GM12892 (cell line): ENCODE data around the gene RNASE13.

ENCODE experiments used
- POLR2A ChIP-seq: IDR thresholded peaks from 2 replicates; pipeline ENCODE4 v1.6.1; 2011; ENCODE audit warnings: low read depth, low read length, control low read depth
- POLR2AphosphoS5 ChIP-seq: IDR thresholded peaks from 2 replicates; pipeline ENCODE4 v1.6.1; 2011; ENCODE audit warnings: low read depth, low read length, control low read depth
- TAF1 ChIP-seq: IDR thresholded peaks from 2 replicates; pipeline ENCODE4 v1.6.1; 2011; ENCODE audit warnings: low read depth, mild to moderate bottlenecking, control low read depth, low read length, borderline replicate concordance

DNA sequence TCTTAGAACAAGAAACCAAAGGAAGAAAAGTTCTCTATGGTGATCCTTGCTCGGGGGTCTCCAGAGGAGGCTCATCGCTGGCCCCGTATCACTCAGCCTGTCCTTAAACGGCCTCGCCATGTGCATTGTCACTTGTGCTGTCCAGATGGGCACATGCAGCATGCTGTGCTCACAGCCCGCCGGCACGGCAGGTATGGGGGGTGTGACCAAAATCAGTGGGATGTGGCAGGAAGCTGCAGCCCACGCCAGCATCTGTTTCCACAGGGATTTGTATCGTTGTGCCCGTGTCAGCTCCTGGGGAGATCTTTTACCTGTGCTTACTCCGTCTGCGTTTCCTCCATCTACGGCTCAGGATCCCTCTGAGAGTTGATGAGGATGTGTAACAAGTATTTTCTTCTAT, 38.1 kb downstream of the RNASE13 start:
- TF ChIP-seq TAF1 (no peak), POLR2AphosphoS5 (no peak), POLR2A (no peak)
